HCT116 (cell line): ENCODE measurements around the gene MAML2. TPM values are rescaled to one million over a fixed set of nuclear protein-coding genes. Genes with fewer than 3 reads are reported as not detected.
A peak's percentile ranks its signal among the peaks of the same experiment; 100 is the strongest.

Experiments
- ATAC-seq: fragments of 200-7000 bp; cut with Tn5 transposase; 2 replicates; pipeline ENCODE4 v1.9.1; 2020; ENCODE audit warnings: mild to moderate bottlenecking, moderate library complexity
- BruUV-seq: library from RNA; stranded (reverse); fragments of 400-500 nt; replicated peaks from 2 replicates; lab custom pipeline; 2021; lab: Mats Ljungman, UMichigan
- CTCF ChIA-PET: fragments of 300-600 bp; sonication (Branson Sonifier 250); formaldehyde crosslinking; loops from one replicate; lab custom pipeline; 2021; ENCODE audit warnings: antibody characterized with exemption; lab: Charles Lee
- POLR2A ChIA-PET: fragments of 300-600, 350-600 bp; sonication (Branson Sonifier 250); formaldehyde crosslinking; loops from one replicate; lab custom pipeline; 2021; ENCODE audit warnings: antibody characterized with exemption; lab: Charles Lee
- RAD21 ChIA-PET, 2 experiments: fragments of 300-600 bp; sonication (Branson Sonifier 250); formaldehyde crosslinking; loops; one replicate each; lab custom pipeline; 2023; ENCODE audit warnings: low total read pairs in 2 of 2; ENCODE audit not compliant: uncharacterized antibody in 2 of 2, unreplicated experiment in 2 of 2, low non-redundant PET in 1 of 2; lab: Charles Lee
- DNase-seq: peaks from one replicate; pipeline ENCODE4 v3.0.0-alpha.2; 2010; ENCODE audit warnings: low read depth, low spot score
- H2AFZ ChIP-seq: fragments of 200-600 bp; shearing (Covaris generic), sonication (generic); 2 replicates; pipeline ENCODE4 v1.6.1; 2017; ENCODE audit warnings: low read depth, mixed run types, mixed read lengths, antibody characterized with exemption, low read length; ENCODE audit not compliant: poor library complexity, severe bottlenecking
- H3K27ac ChIP-seq: 2 replicates; pipeline ENCODE4 v1.5.1; 2012; ENCODE audit warnings: low read depth, low read length
- H3K27me3 ChIP-seq: fragments of 200-600 bp; sonication (generic); 2 replicates; pipeline ENCODE4 v1.6.1; 2016; ENCODE audit warnings: mixed run types, low read length, mixed read lengths; ENCODE audit not compliant: insufficient read depth
- H3K36me3 ChIP-seq, 2 experiments: fragments of 200-500 bp in 1 of 2; fragments of 200-600 bp in 1 of 2; sonication (Bioruptor generic) in 1 of 2; sonication (generic) in 1 of 2; 2 replicates each; pipeline versions ENCODE4 v1.5.1 to v1.6.1; 2014 to 2016; ENCODE audit warnings: low read length in 2 of 2, inconsistent platforms in 1 of 2, mixed read lengths in 1 of 2, mixed run types in 1 of 2; ENCODE audit not compliant: insufficient read depth in 2 of 2, control insufficient read depth in 1 of 2
- H3K4me1 ChIP-seq, 2 experiments: fragments of 200-600 bp in 1 of 2; sonication (generic) in 1 of 2; 2 replicates each; pipeline versions ENCODE4 v1.5.1 to v1.6.1; 2012 to 2017; ENCODE audit warnings: low read length in 2 of 2, inconsistent platforms in 1 of 2, mild to moderate bottlenecking in 1 of 2, mixed read lengths in 1 of 2, mixed run types in 1 of 2, moderate library complexity in 1 of 2; ENCODE audit not compliant: insufficient read depth in 2 of 2, control insufficient read depth in 1 of 2
- H3K4me2 ChIP-seq: fragments of 200-600 bp; sonication (generic); 2 replicates; pipeline ENCODE4 v1.6.1; 2017; ENCODE audit warnings: mixed run types, low read length, mixed read lengths
- H3K4me3 ChIP-seq, 2 experiments: fragments of 200-600 bp in 1 of 2; sonication (generic) in 1 of 2; replicated peaks in 1 of 2; 2 replicates each; pipeline ENCODE4 v1.5.1; 2011 to 2016; ENCODE audit warnings: low read length in 2 of 2, control low read depth in 1 of 2, low read depth in 1 of 2, mild to moderate bottlenecking in 1 of 2, mixed read lengths in 1 of 2, mixed run types in 1 of 2
- H3K79me2 ChIP-seq: fragments of 200-600 bp; sonication (generic); 2 replicates; pipeline ENCODE4 v1.6.1; 2017; ENCODE audit warnings: mild to moderate bottlenecking, mixed run types, low read length, moderate library complexity, mixed read lengths; ENCODE audit not compliant: insufficient read depth
- H3K9ac ChIP-seq: fragments of 200-600 bp; sonication (generic); 2 replicates; pipeline ENCODE4 v1.6.1; 2016; ENCODE audit warnings: low read length, mixed read lengths
- H3K9me2 ChIP-seq: fragments of 200-600 bp; sonication (generic), shearing (Covaris generic); 2 replicates; pipeline ENCODE4 v1.6.1; 2017; ENCODE audit warnings: mixed run types, mild to moderate bottlenecking, moderate library complexity; ENCODE audit not compliant: insufficient read depth
- H3K9me3 ChIP-seq, 2 experiments: fragments of 200-500 bp in 1 of 2; fragments of 200-600 bp in 1 of 2; sonication (Bioruptor generic) in 1 of 2; sonication (generic) in 1 of 2; 2 replicates each; pipeline ENCODE4 v1.6.1; 2014 to 2017; ENCODE audit warnings: low read length in 2 of 2, mixed read lengths in 2 of 2, inconsistent platforms in 1 of 2, low read depth in 1 of 2, mild to moderate bottlenecking in 1 of 2, mixed run types in 1 of 2, moderate library complexity in 1 of 2; ENCODE audit not compliant: control insufficient read depth in 1 of 2, insufficient read depth in 1 of 2
- H4K20me1 ChIP-seq: fragments of 200-600 bp; sonication (generic), shearing (Covaris generic); 2 replicates; pipeline ENCODE4 v1.6.1; 2017; ENCODE audit warnings: mixed run types, mild to moderate bottlenecking, moderate library complexity; ENCODE audit not compliant: insufficient read depth
- ATF3 ChIP-seq: IDR thresholded peaks from 2 replicates; pipeline ENCODE4 v1.6.1; 2012
- EGR1 ChIP-seq: IDR thresholded peaks from 2 replicates; pipeline ENCODE4 v1.6.1; 2012; ENCODE audit warnings: low read depth
- ELF1 ChIP-seq: IDR thresholded peaks from 2 replicates; pipeline ENCODE4 v1.6.1; 2012; ENCODE audit warnings: low read depth, borderline replicate concordance
- JUND ChIP-seq: IDR thresholded peaks from 2 replicates; pipeline ENCODE4 v1.6.1; 2012
- POLR2AphosphoS5 ChIP-seq: IDR thresholded peaks from 2 replicates; pipeline ENCODE4 v1.6.1; 2011; ENCODE audit warnings: mild to moderate bottlenecking, low read depth, low read length, moderate library complexity
- REST ChIP-seq: IDR thresholded peaks from 2 replicates; pipeline ENCODE4 v1.6.1; 2012; ENCODE audit warnings: low read depth
- SP1 ChIP-seq: IDR thresholded peaks from 2 replicates; pipeline ENCODE4 v1.6.1; 2012; ENCODE audit warnings: low read depth
- TCF7L2 ChIP-seq: IDR thresholded peaks from 2 replicates; pipeline ENCODE4 v1.7.0; 2011; ENCODE audit warnings: borderline replicate concordance, inconsistent platforms; ENCODE audit not compliant: insufficient read depth, insufficient read length; ENCODE audit errors: extremely low read depth
- ZBTB33 ChIP-seq: IDR thresholded peaks from 2 replicates; pipeline ENCODE4 v1.6.1; 2011; ENCODE audit warnings: mild to moderate bottlenecking, low read length, moderate library complexity; ENCODE audit not compliant: insufficient replicate concordance; ENCODE audit errors: extremely low read depth
- ZNF274 ChIP-seq: fragments of 200-500 bp; sonication (Bioruptor generic); IDR thresholded peaks from 2 replicates; pipeline ENCODE4 v1.6.1; 2014; ENCODE audit warnings: mild to moderate bottlenecking, low read depth, low read length, inconsistent platforms
- intact Hi-C: fragments of 100-400 bp; cut with micrococcal nuclease; formaldehyde crosslinking; loops from 2 replicates; pipeline ENCODE4 v1.10.0; 2022
- total RNA-seq: library from RNA; stranded (reverse); gene quantifications from one replicate; pipeline ENCODE4 v1.2.1, GENCODE V29; 2021; ENCODE audit not compliant: unreplicated experiment

Gene MAML2
- total RNA-seq, 1 experiment from 2014 or later, result 2.6 TPM

- Histone ChIP-seq H4K20me1 (no peaks in the 10 kb centered on the region), H2AFZ (no peak overlapping the region), H3K79me2 (no peaks in the 10 kb centered on the region), H3K4me2 (peak overlapping the region; percentile 55), H3K9me2 (no peaks in the 10 kb centered on the region), H3K36me3 (no peaks in the 10 kb centered on the region), H3K4me1 (peaks cover 0 to 12% of the 10 kb centered on the region in 2 experiments; a peak in 2 of 4 replicates), H3K4me3 (no peak overlapping the region), H3K27me3 (no peaks in the 10 kb centered on the region), H3K9me3 (no peaks in the 10 kb centered on the region), H3K9ac (no peak overlapping the region), H3K27ac (no peak overlapping the region)
- ChIA-PET RAD21 (no interaction called here), CTCF (no interaction called here), POLR2A (no interaction called here)
- DNase-seq (no peak), ATAC-seq (no peak)
- no TSS peak for BruUV-seq
- TF ChIP-seq ATF3 (no peak), ZBTB33 (no peak), POLR2AphosphoS5 (no peak), REST (no peak), ELF1 (no peak), SP1 (no peak), TCF7L2 (no peak), ZNF274 (no peak), JUND (no peak), EGR1 (no peak)
- intact Hi-C loops, result no loop called here
These were observed 305.5 kb downstream of the MAML2 start for GRCh38 chr11:96037405-96037949.
